HG03558 (cell line): ENCODE results near the gene TLK1.

Experiments
- ATAC-seq: cut with Tn5 transposase; IDR thresholded peaks from one replicate; pipeline ENCODE4 v1.9.1; 2021; ENCODE audit warnings: moderate number of reproducible peaks; ENCODE audit not compliant: unreplicated experiment; ENCODE audit errors: extremely low read depth

The TLK1 gene

GRCh38 chr2:171160119-171160955 is at the start of gene TLK1:
TLK1 (minus strand) TSS chr2:171160893; CDS start chr2:171160428, 465 bp downstream.
- ATAC-seq = peak; percentile 19

DNA sequence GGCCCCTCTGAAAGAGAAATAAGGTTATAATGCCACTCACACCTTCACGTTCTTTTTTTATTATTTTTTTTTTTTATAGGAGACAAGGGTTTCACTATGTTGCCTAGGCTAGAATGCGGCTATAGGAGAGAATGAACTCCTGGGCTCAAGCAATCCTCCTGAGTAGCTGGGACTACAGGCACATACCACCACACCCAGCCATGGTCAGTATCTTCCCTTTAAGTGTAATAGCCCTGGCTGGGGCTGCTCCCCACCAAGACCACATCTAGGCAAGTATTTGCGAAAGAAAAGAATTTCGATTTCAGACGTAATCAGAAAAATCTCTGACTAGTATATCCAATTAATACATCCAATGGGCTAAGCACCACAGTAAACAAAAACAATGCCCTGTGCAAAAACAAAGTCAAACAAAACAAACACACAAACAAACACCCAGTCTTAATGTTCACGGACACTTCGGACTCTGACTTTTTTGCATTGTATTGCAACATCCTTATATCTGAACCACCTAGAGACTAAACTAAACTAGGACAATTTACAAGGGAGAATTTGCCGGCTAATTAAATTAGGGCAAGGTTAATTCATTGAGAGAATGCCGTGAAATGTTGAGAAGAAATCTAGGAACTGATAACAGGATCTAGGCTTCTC is 49.6 kb upstream of the TLK1 start:
- ATAC-seq = no peak

DNA sequence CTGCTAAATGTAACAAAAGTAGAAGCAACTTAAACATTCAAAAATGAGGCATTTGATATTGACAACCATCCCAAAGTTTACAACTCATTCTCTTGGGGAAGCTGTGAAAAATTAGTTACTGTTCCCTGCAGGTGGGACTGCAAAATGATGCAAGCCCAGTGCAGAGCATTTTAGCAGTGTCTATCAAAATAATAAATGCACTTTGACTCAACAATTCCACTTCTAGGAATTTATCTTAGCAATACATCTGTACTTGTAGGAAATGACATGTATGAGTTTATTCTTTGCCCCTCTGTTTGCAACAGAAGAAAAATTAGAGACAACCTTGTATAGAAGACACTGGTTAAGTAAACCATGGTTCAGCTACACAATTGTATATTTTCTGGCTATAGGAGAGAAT is 48.0 kb upstream of the TLK1 start:
- no peak for ATAC-seq

DNA sequence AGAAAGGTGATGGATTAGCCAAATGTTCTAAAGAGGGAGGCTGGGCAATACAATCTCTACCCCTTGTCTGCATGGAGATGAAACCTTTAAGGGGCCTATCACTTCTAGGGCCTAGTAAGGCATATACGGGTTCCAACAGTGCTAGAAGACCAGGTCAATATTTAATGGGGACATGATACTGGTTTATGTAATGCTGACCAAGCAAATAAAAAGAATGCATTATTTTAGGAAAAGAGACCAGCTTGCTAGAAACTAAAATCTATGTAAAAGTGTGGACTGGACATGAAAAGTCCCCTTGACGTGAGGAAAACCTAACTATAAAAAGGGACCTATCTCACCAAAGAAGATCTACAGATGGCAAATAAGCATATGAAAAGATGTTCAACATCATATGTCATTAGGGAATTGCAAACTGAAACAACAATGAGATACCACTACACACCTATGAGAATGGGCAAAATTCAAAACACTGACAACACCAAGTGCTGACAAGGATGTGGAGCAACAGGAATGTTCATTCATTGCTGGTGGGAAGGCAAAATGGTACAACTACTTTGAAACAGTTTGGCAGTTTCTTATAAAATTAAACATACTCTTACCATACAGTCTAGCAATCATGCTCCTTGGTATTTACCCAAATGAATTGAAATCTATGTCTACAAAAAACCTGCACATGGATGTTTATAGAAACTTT is 45.9 kb upstream of the TLK1 start:
- ATAC-seq = no peak

- no peak for ATAC-seq
Observed at GRCh38 chr2:171205551-171205950, 44.9 kb upstream of the TLK1 start.

- no peak for ATAC-seq
Observed at GRCh38 chr2:171201767-171202166, 41.1 kb upstream of the TLK1 start.

DNA sequence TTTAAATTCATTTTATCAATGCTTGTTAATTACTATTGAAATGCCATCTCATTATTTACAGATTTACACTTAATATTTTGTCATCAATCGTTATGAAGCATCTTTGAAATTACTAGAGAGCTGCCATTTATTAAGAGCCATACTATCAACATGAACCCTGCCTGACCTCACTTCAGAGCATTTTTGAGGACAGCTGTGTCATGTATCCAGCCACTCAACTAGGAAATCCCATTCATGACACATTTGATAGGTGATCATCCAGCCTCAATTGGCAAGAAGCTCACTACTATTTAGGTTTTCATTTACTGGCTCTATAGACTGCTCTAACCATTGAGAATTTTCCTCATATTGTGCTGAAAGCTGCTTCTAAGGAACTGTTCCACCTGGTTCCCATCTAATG is 40.6 kb upstream of the TLK1 start:
- ATAC-seq = no peak

DNA sequence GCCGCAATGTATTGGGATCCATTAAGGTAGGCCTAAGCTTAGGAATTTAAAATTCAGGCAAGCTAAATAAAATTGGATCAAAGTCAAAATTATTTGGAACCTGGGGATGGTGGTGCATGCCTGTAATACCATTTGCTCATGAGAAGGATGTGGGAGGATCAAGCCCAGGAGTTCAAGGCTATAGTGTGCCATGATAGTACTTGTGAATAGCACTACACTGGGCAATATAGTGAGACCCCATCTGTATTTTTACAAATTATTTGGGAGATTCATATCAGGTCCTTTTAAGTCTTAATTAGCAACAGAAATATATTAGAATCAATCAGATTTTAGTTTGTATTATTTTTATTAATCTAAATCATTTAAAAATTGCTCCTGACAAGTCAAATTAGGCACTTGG is 39.8 kb upstream of the TLK1 start:
- no peak for ATAC-seq

- no peak for ATAC-seq
Observed at GRCh38 chr2:171191021-171191420, 30.3 kb upstream of the TLK1 start.

- no peak for ATAC-seq
Observed at GRCh38 chr2:171187819-171188218, 27.1 kb upstream of the TLK1 start.

- ATAC-seq = no peak
Observed at GRCh38 chr2:171187177-171187576, 26.5 kb upstream of the TLK1 start.

DNA sequence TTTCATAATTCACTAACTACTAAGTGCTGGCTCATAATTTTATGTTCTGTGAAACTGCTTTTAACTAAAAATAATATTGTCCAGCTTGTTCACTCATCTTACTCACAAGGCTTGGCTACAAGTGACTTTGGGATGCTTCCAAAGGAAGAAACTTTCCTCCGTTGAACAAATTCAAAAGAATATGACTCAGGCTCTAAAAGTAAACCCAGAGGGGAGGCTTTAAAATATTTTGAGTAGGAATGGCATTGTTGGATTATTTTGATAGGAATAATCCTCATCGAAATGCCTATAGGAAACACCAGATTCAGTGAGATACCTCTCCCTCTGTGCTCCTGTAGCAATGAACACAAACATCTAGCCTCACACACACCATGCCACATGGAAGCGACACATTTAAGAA is 25.2 kb upstream of the TLK1 start:
- no peak for ATAC-seq

GRCh38 chr2:171185165-171185818 is 24.6 kb upstream of the TLK1 start:
- no peak for ATAC-seq

- ATAC-seq = no peak
Observed at GRCh38 chr2:171181064-171182049, 20.7 kb upstream of the TLK1 start.

DNA sequence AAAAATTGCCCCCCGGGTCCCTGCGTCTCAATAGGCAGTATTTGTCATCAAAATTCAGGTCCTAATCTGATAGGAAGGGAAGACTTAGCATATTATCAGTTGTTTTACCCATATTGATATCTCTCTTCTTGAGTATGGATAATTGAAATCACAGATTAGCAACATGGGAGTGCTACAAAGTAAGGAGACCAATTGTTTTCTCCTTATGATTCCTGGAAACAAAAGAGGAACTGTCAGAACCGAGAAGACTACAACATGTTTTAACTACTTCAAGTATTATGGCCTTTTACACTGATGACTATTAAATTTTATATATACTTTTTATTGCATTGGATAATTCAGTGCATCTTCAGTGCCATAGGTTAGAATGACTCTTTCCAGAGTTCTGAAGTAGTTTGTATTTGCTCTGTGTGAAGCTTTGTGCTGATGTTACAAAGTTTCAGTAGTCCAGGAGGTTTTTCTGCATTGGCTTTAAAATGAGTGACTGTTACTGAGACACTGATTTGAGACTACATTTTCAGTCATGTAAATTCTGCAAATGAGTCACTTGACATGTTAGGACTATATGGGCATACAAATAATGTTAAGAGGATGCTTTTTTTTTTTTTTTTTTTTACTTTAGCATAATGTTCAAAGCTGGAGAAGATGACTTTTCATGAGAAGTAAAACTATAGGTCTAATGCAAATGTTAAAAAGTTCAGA is 19.7 kb upstream of the TLK1 start:
- ATAC-seq = no peak

DNA sequence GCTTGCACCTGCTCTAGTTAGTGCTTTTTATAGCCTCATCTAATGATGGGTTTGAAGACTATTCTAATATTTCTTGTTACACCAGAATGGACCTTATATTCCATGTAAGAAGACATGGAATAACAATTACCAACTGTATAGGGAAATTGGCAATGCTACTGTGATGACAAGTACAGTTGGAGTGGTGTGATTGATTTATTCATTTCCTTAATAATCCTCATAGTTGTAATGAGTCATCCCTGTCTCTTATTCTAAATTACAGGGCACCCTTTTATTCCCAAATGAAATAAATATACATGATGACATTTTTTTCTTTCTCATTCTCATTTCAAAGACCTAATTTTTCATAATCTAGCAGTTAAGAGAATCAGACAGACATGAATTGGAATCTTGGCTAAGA is 18.3 kb upstream of the TLK1 start:
- ATAC-seq = no peak

DNA sequence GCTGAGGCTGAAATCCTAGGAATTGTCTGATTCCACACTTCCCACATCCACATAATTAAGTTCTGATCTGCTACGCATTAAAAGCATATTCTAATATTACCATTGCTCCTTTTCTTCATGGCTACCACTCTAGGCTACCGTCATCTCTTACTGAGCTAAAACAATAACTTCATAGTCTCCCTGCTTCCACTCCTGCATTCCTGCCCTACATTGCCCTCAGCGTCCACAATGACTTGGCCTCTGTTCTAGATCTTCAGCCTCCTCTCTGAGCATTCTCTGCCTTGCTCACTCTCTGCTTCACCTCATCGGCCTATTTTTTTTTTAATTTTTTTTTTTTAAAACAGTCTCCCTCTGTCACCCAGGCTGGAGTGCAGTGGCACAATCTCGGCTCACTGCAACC is 15.8 kb upstream of the TLK1 start:
- no peak for ATAC-seq

- ATAC-seq = no peak
Observed at GRCh38 chr2:171174075-171174474, 13.4 kb upstream of the TLK1 start.

GRCh38 chr2:171173087-171173486 is 12.4 kb upstream of the TLK1 start:
- no peak for ATAC-seq
